IMR-90 (cell line): ENCODE results near the gene PTPRN2. TPM values are rescaled to one million over a fixed set of nuclear protein-coding genes. Genes with fewer than 3 reads are reported as not detected.

Experiments
- ATAC-seq: fragments of 200-7000 bp; cut with Tn5 transposase; 2 replicates; pipeline ENCODE4 v1.9.1; 2020; ENCODE audit warnings: low read depth, mild to moderate bottlenecking, moderate library complexity
- BruUV-seq: library from RNA; stranded (reverse); fragments of 400-500 nt; replicated peaks from 2 replicates; lab custom pipeline; 2021; lab: Mats Ljungman, UMichigan
- CTCF ChIA-PET: fragments of 300-600 bp; formaldehyde crosslinking; extraction: SDS; loops from one replicate; lab custom pipeline; 2021; ENCODE audit warnings: antibody characterized with exemption; lab: Yijun Ruan, JAX
- POLR2A ChIA-PET: fragments of 300-600 bp; sonication (Branson Sonifier 250); formaldehyde crosslinking; loops from one replicate; lab custom pipeline; 2022; ENCODE audit warnings: antibody characterized with exemption; ENCODE audit not compliant: unreplicated experiment; lab: Charles Lee
- DNase-seq: peaks from one replicate; pipeline ENCODE4 v3.0.0; 2013
- H2AFZ ChIP-seq: replicated peaks from 2 replicates; pipeline ENCODE3; 2013; ENCODE audit warnings: low read length, mild to moderate bottlenecking; ENCODE audit not compliant: poor library complexity
- H2AK5ac ChIP-seq: 2 replicates; pipeline ENCODE4 v1.6.1; 2013; ENCODE audit warnings: low read depth, low read length, inconsistent platforms
- H2AK9ac ChIP-seq: replicated peaks from 2 replicates; pipeline ENCODE3; 2013; ENCODE audit warnings: mild to moderate bottlenecking, low read depth, low read length, moderate library complexity; ENCODE audit not compliant: poor library complexity
- H2BK120ac ChIP-seq: 2 replicates; pipeline ENCODE4 v1.6.1; 2013; ENCODE audit warnings: low read depth, low read length, inconsistent platforms
- H2BK15ac ChIP-seq: 3 replicates; pipeline ENCODE4 v1.6.1; 2013; ENCODE audit warnings: low read depth, low read length, inconsistent platforms
- H2BK20ac ChIP-seq: 2 replicates; pipeline ENCODE4 v1.6.1; 2013; ENCODE audit warnings: low read depth, mild to moderate bottlenecking, inconsistent platforms, low read length, moderate library complexity
- H2BK5ac ChIP-seq: 2 replicates; pipeline ENCODE4 v1.6.1; 2013; ENCODE audit warnings: mild to moderate bottlenecking, low read depth, low read length, inconsistent platforms; ENCODE audit not compliant: poor library complexity, severe bottlenecking
- H3K14ac ChIP-seq: replicated peaks from 2 replicates; pipeline ENCODE4 v1.6.1; 2013; ENCODE audit warnings: low read depth, low read length, inconsistent platforms
- H3K18ac ChIP-seq: 2 replicates; pipeline ENCODE4 v1.6.1; 2013; ENCODE audit warnings: low read depth, low read length, control low read depth
- H3K23ac ChIP-seq: 2 replicates; pipeline ENCODE4 v1.6.1; 2013; ENCODE audit warnings: low read depth, low read length, inconsistent platforms
- H3K27ac ChIP-seq: 2 replicates; pipeline ENCODE4 v1.5.1; 2013; ENCODE audit warnings: mild to moderate bottlenecking, control low read depth, low read length; ENCODE audit not compliant: insufficient read depth
- H3K27me3 ChIP-seq: 2 replicates; pipeline ENCODE4 v1.6.1; 2013; ENCODE audit warnings: low read length; ENCODE audit not compliant: control insufficient read depth, insufficient read depth
- H3K36me3 ChIP-seq: 2 replicates; pipeline ENCODE4 v1.6.1; 2013; ENCODE audit warnings: low read length, mixed read lengths; ENCODE audit not compliant: control insufficient read depth, insufficient read depth
- H3K4ac ChIP-seq: 2 replicates; pipeline ENCODE4 v1.6.1; 2013; ENCODE audit warnings: low read depth, low read length, inconsistent platforms
- H3K4me1 ChIP-seq: 2 replicates; pipeline ENCODE4 v1.6.1; 2013; ENCODE audit warnings: low read length, mixed read lengths; ENCODE audit not compliant: control insufficient read depth, insufficient read depth
- H3K4me2 ChIP-seq: 2 replicates; pipeline ENCODE4 v1.6.1; 2013; ENCODE audit warnings: low read depth, mild to moderate bottlenecking, control low read depth, low read length, moderate library complexity
- H3K4me3 ChIP-seq: 2 replicates; pipeline ENCODE4 v1.5.1; 2013; ENCODE audit warnings: low read depth, mild to moderate bottlenecking, control low read depth, low read length, moderate library complexity; ENCODE audit not compliant: insufficient read depth
- H3K56ac ChIP-seq: 2 replicates; pipeline ENCODE4 v1.6.1; 2013; ENCODE audit warnings: low read length, inconsistent platforms; ENCODE audit not compliant: insufficient read depth; ENCODE audit errors: extremely low read depth
- H3K79me1 ChIP-seq, 2 experiments: 2 replicates each; pipeline ENCODE4 v1.6.1; 2013; ENCODE audit warnings: low read length in 2 of 2, inconsistent platforms in 1 of 2, low read depth in 1 of 2
- H3K9ac ChIP-seq: 2 replicates; pipeline ENCODE4 v1.6.1; 2013; ENCODE audit warnings: low read depth, low read length, control low read depth
- H3K9me1 ChIP-seq: 2 replicates; pipeline ENCODE4 v1.6.1; 2013; ENCODE audit warnings: low read length, inconsistent platforms; ENCODE audit not compliant: insufficient read depth
- H3K9me3 ChIP-seq: 2 replicates; pipeline ENCODE4 v1.6.1; 2013; ENCODE audit warnings: low read length; ENCODE audit not compliant: control insufficient read depth, insufficient read depth
- H4K20me1 ChIP-seq: 2 replicates; pipeline ENCODE4 v1.6.1; 2013; ENCODE audit warnings: low read length, inconsistent platforms; ENCODE audit not compliant: insufficient read depth
- H4K5ac ChIP-seq: 2 replicates; pipeline ENCODE4 v1.6.1; 2013; ENCODE audit warnings: mild to moderate bottlenecking, low read depth, low read length, control low read depth
- H4K8ac ChIP-seq, 2 experiments: 2 replicates each; pipeline ENCODE4 v1.6.1; 2013; ENCODE audit warnings: low read depth in 2 of 2, low read length in 2 of 2, control low read depth in 1 of 2, inconsistent platforms in 1 of 2
- H4K91ac ChIP-seq: 2 replicates; pipeline ENCODE4 v1.6.1; 2013; ENCODE audit warnings: low read depth, low read length, inconsistent platforms; ENCODE audit not compliant: insufficient read depth
- CHD1 ChIP-seq: IDR thresholded peaks from 2 replicates; pipeline ENCODE4 v1.6.1; 2012; ENCODE audit warnings: low read depth, low read length, improper control_type of control experiment
- CTCF ChIP-seq: conservative IDR thresholded peaks from 2 replicates; pipeline ENCODE4 v1.5.1; 2012; ENCODE audit warnings: mild to moderate bottlenecking, low read depth, low read length, improper control_type of control experiment
- ELK1 ChIP-seq: fragments of 150-350 bp; IDR thresholded peaks from 2 replicates; pipeline ENCODE4 v1.6.1; 2016; ENCODE audit warnings: low read depth, mild to moderate bottlenecking, low read length, moderate library complexity, borderline replicate concordance
- MAZ ChIP-seq: IDR thresholded peaks from 2 replicates; pipeline ENCODE4 v1.6.1; 2012; ENCODE audit warnings: low read depth, mild to moderate bottlenecking, low read length, improper control_type of control experiment, moderate library complexity, borderline replicate concordance
- RAD21 ChIP-seq: IDR thresholded peaks from 2 replicates; pipeline ENCODE4 v1.6.1; 2012; ENCODE audit warnings: low read length, improper control_type of control experiment
- RFX5 ChIP-seq: IDR thresholded peaks from 2 replicates; pipeline ENCODE4 v1.8.0; 2012; ENCODE audit warnings: low read depth, mild to moderate bottlenecking, low read length, moderate library complexity
- USF2 ChIP-seq: fragments of 150-350 bp; IDR thresholded peaks from 2 replicates; pipeline ENCODE4 v1.6.1; 2017; ENCODE audit warnings: mild to moderate bottlenecking, antibody characterized with exemption, low read length, low read depth
- WGBS, 2 experiments: methylation state at CpG; one replicate each; pipeline versions ENCODE4 v1.1.5 to v1.1.7; 2013; ENCODE audit warnings: missing lambda C conversion rate in 2 of 2; ENCODE audit not compliant: insufficient read length in 1 of 2; ENCODE audit errors: extremely low coverage in 2 of 2; 5-methylcytosine and 5-hydroxymethylcytosine counted together
- dilution Hi-C: fragments of 300-500 bp; cut with HindIII; formaldehyde crosslinking; loops from one replicate; pipeline ENCODE4 v1.14.3; 2018; ENCODE audit warnings: low sequenced_read_pairs; ENCODE audit not compliant: unreplicated experiment
- in situ Hi-C: fragments of 300-500 bp; cut with MboI; formaldehyde crosslinking; loops from 3 replicates; pipeline ENCODE4 v1.14.3; 2019; ENCODE audit warnings: low sequenced_read_pairs, inconsistent platforms, mixed read lengths
- intact Hi-C: fragments of 100-400 bp; cut with micrococcal nuclease; formaldehyde crosslinking; loops from 2 replicates; pipeline ENCODE4 v1.10.0; 2022
- polyA plus RNA-seq, 3 experiments: library from polyadenylated mRNA; depleted of rRNA; stranded (reverse); fragments of >200 nt; gene quantifications; 2 replicates each; pipeline ENCODE4 v1.2.3, GENCODE V29; 2012; ENCODE audit warnings: low replicate concordance in 1 of 3
- total RNA-seq: library from RNA; depleted of rRNA; stranded (reverse); fragments of >200 nt; gene quantifications from 2 replicates; pipeline ENCODE4 v1.2.3, GENCODE V29; 2012

PTPRN2 gene
- total and polyA plus RNA-seq, 2 of the 4 experiments (the other 2 are of a cell fraction) = 0.03 TPM; not detected in 1

- no peaks in the 10 kb centered on the region for H3K79me1 ChIP-seq
- H3K14ac ChIP-seq = no peak overlapping the region
- H3K36me3 ChIP-seq = no peaks in the 10 kb centered on the region
- H2AK5ac ChIP-seq = no peak overlapping the region
- no peak overlapping the region for H2BK15ac ChIP-seq
- DNase-seq (no peak), ATAC-seq (no peak)
- TF ChIP-seq RFX5 (no peak), ELK1 (no peak), RAD21 (no peak), CTCF (no peak), CHD1 (no peak), MAZ (no peak), USF2 (no peak)
- H4K5ac ChIP-seq = no peak overlapping the region
- H3K9me3 ChIP-seq = peaks cover 31% of the 10 kb centered on the region; the same call in 1 of the 2 replicates
- H3K4ac ChIP-seq = no peak overlapping the region
- H3K9ac ChIP-seq = no peak overlapping the region
- H3K23ac ChIP-seq = no peak overlapping the region
- H4K8ac ChIP-seq = no peak overlapping the region
- no peak overlapping the region for H2BK5ac ChIP-seq
- no peak overlapping the region for H2AK9ac ChIP-seq
- no peaks in the 10 kb centered on the region for H3K9me1 ChIP-seq
- no peak overlapping the region for H3K4me2 ChIP-seq
- BruUV-seq = no TSS peak
- H4K91ac ChIP-seq = no peak overlapping the region
- H3K4me3 ChIP-seq = no peak overlapping the region
- CTCF ChIA-PET = no interaction called here
- H3K18ac ChIP-seq = no peak overlapping the region
- H3K4me1 ChIP-seq = no peaks in the 10 kb centered on the region
- no peak overlapping the region for H3K56ac ChIP-seq
- H2AFZ ChIP-seq = no peak overlapping the region
- WGBS, 2 experiments = 67% methylated on average over 3 of the region's 21 CpGs; no CpG with 5 or more reads in 1 of the 2 experiments
- H2BK20ac ChIP-seq = no peak overlapping the region
- intact Hi-C loops = no loop called here
- no peak overlapping the region for H3K27ac ChIP-seq
- no peaks in the 10 kb centered on the region for H3K27me3 ChIP-seq
- no peaks in the 10 kb centered on the region for H4K20me1 ChIP-seq
- in situ Hi-C loops = no loop called here
- POLR2A ChIA-PET = no interaction called here
- dilution Hi-C loops = no loop called here
- H2BK120ac ChIP-seq = no peak overlapping the region
Measured at GRCh38 chr7:157515342-157516041, 1072.1 kb downstream of the PTPRN2 start.
